NB4 (cell line): ENCODE measurements around the gene TOMM20.

ENCODE experiments used
- CTCF ChIP-seq: IDR thresholded peaks from one replicate; pipeline ENCODE4 v1.5.1; 2012; ENCODE audit warnings: low read depth, low read length
- MYC ChIP-seq: IDR thresholded peaks from 2 replicates; pipeline ENCODE4 v1.6.1; 2011; ENCODE audit warnings: low read depth, low read length
- POLR2A ChIP-seq: IDR thresholded peaks from 2 replicates; pipeline ENCODE4 v1.6.1; 2011; ENCODE audit warnings: mild to moderate bottlenecking; ENCODE audit not compliant: insufficient read length; ENCODE audit errors: extremely low read depth
- TF ChIP-seq, protein P1 (sequence below): IDR thresholded peaks from 2 replicates; pipeline ENCODE4 v1.6.1; 2011; ENCODE audit warnings: low read depth, low read length

- TF ChIP-seq CTCF (no peak), POLR2A (no peak), MYC (no peak)
- TF ChIP-seq, protein P1, sequence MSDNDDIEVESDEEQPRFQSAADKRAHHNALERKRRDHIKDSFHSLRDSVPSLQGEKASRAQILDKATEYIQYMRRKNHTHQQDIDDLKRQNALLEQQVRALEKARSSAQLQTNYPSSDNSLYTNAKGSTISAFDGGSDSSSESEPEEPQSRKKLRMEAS, result no peak
These were observed 14.4 kb upstream of the TOMM20 start for GRCh38 chr1:235142991-235143390.
